ENCODE results near the gene ILDR1. TPM values are rescaled to one million over a fixed set of nuclear protein-coding genes. Genes with fewer than 3 reads are reported as not detected.

ILDR1 gene
- total and polyA plus RNA-seq, 10 of the 15 experiments (the other 5 are each of a cell fraction or from before 2014, with no cell fraction given) = 1.3 to 12.0 (median 7.0) TPM

GRCh38 chr3:122003606-122004005 is 18.4 kb downstream of the ILDR1 start (continued):
- TF ChIP-seq RELB (IDR thresholded peaks at IDR 0.05; ENCODE audit: low read depth) = peak; percentile 88
- no peak for TF ChIP-seq NKRF (conservative IDR thresholded peaks at IDR 0.05)
- no peak for TF ChIP-seq IRF5 (IDR thresholded peaks at IDR 0.05; ENCODE audit: borderline replicate concordance)
- TF ChIP-seq ZNF622 (IDR thresholded peaks at IDR 0.05) = no peak
- no peak for TF ChIP-seq ATF2 (IDR thresholded peaks at IDR 0.05; ENCODE audit: low read length)
- no peak for TF ChIP-seq RB1 (IDR thresholded peaks at IDR 0.05; ENCODE audit: borderline replicate concordance)
- no peak for TF ChIP-seq SIN3A (IDR thresholded peaks at IDR 0.05; ENCODE audit: low read depth, low read length)
- TF ChIP-seq STAT1 (conservative IDR thresholded peaks at IDR 0.05) = no peak
- TF ChIP-seq BACH1 (IDR thresholded peaks at IDR 0.05; ENCODE audit: borderline replicate concordance) = no peak
- TF ChIP-seq RUNX3 (IDR thresholded peaks at IDR 0.05; ENCODE audit: low read length) = peak; percentile 55
- TF ChIP-seq PML (IDR thresholded peaks at IDR 0.05; ENCODE audit: low read length) = no peak
- TF ChIP-seq MTA2 (IDR thresholded peaks at IDR 0.05; ENCODE audit: low read depth) = peak; percentile 84
- TF ChIP-seq HDAC6 (IDR thresholded peaks at IDR 0.05; ENCODE audit: unreplicated experiment) = no peak
- TF ChIP-seq DPF2 (IDR thresholded peaks at IDR 0.05) = peak; percentile 10; the same call in 1 of the 2 replicates
- no peak for TF ChIP-seq NR2C2 (IDR thresholded peaks at IDR 0.05; ENCODE audit: borderline replicate concordance, control insufficient read depth, insufficient read length, low read depth)
- TF ChIP-seq RBBP5 (conservative IDR thresholded peaks at IDR 0.05) = no peak
- no peak; the same call in 1 of the 2 replicates for TF ChIP-seq ATF7 (IDR thresholded peaks at IDR 0.05; ENCODE audit: low read depth)
- TF ChIP-seq NFIC (IDR thresholded peaks at IDR 0.05; ENCODE audit: low read depth, low read length) = no peak
- TF ChIP-seq ZBED1 (IDR thresholded peaks at IDR 0.05; ENCODE audit: borderline replicate concordance) = no peak
- TF ChIP-seq TCF7 (IDR thresholded peaks at IDR 0.05; ENCODE audit: borderline replicate concordance) = no peak
- TF ChIP-seq BHLHE40 (IDR thresholded peaks at IDR 0.05; ENCODE audit: borderline replicate concordance in 1 of 2, low read depth in 2 of 2, low read length in 1 of 2) = peak; percentile 58 to 75
- no peak for TF ChIP-seq KLF5 (IDR thresholded peaks at IDR 0.05; ENCODE audit: partially characterized antibody)
- peak; percentile 63; the same call in 1 of the 2 replicates for TF ChIP-seq ZNF384 (IDR thresholded peaks at IDR 0.05; ENCODE audit: borderline replicate concordance, low read depth, low read length)
